ENCODE data around the gene NHLRC3.

- TF ChIP-seq CTCF (conservative IDR thresholded peaks at IDR 0.05; ENCODE audit: low read depth, low read length), result 0 out of 2 replicates have a peak, but pooled peaks have one; percentile 26
- no peak for TF ChIP-seq EZH2phosphoT487 (IDR thresholded peaks at IDR 0.05; ENCODE audit: borderline replicate concordance, low read length)
- no peak for TF ChIP-seq EZH2 (IDR thresholded peaks at IDR 0.05; ENCODE audit: low read length, unreplicated experiment)
Observed at GRCh38 chr13:39047560-39047959, 9.3 kb downstream of the NHLRC3 start.
